Lung (tissue), 12 donors: ENCODE results near the gene ZRANB1. TPM values are rescaled to one million over a fixed set of nuclear protein-coding genes. Genes with fewer than 3 reads are reported as not detected.
A peak's percentile ranks its signal among the peaks of the same experiment; 100 is the strongest.

ENCODE experiments used
- ATAC-seq: fragments of 200-7000 bp; cut with Tn5 transposase; one replicate; pipeline ENCODE4 v1.9.1; 2020; ENCODE audit warnings: moderate number of reproducible peaks; ENCODE audit not compliant: insufficient read depth, low FRiP score
- DNase-seq, 3 donors: peaks; one replicate each; pipeline ENCODE4 v3.0.0-alpha.2; 2013 to 2017
- H3K27ac ChIP-seq, 2 donors: one replicate each; pipeline ENCODE4 v1.5.1; 2013; ENCODE audit warnings: mild to moderate bottlenecking in 2 of 2, moderate library complexity in 2 of 2, control low read depth in 1 of 2, inconsistent platforms in 1 of 2, low read depth in 1 of 2, low read length in 1 of 2
- H3K27me3 ChIP-seq, 3 donors: one replicate each; pipeline ENCODE4 v1.5.1; 2013; ENCODE audit warnings: low read length in 2 of 3; ENCODE audit not compliant: control insufficient read depth in 3 of 3, insufficient read depth in 3 of 3
- H3K36me3 ChIP-seq, 4 donors: one replicate each; pipeline ENCODE4 v1.5.1; 2013; ENCODE audit warnings: low read length in 4 of 4, mild to moderate bottlenecking in 1 of 4, moderate library complexity in 1 of 4; ENCODE audit not compliant: control insufficient read depth in 4 of 4, insufficient read depth in 4 of 4
- H3K4me1 ChIP-seq, 5 donors: one replicate each; pipeline ENCODE4 v1.5.1; 2013; ENCODE audit warnings: low read length in 5 of 5, mild to moderate bottlenecking in 2 of 5, moderate library complexity in 1 of 5; ENCODE audit not compliant: control insufficient read depth in 5 of 5, insufficient read depth in 5 of 5
- H3K4me3 ChIP-seq: one replicate; pipeline ENCODE4 v1.5.1; 2013; ENCODE audit warnings: mild to moderate bottlenecking, control low read depth, moderate library complexity
- H3K9ac ChIP-seq, 2 donors: one replicate each; pipeline ENCODE4 v1.5.1; 2013; ENCODE audit warnings: low read length in 2 of 2, control low read depth in 1 of 2; ENCODE audit not compliant: insufficient read depth in 1 of 2
- H3K9me3 ChIP-seq, 4 donors: one replicate each; pipeline ENCODE4 v1.5.1; 2013; ENCODE audit warnings: low read length in 3 of 4, mild to moderate bottlenecking in 1 of 4, moderate library complexity in 1 of 4; ENCODE audit not compliant: control insufficient read depth in 4 of 4, insufficient read depth in 3 of 4
- WGBS, 2 donors: extraction: QIAGEN DNeasy Blood & Tissue Kit; methylation state at CpG; one replicate each; pipeline ENCODE4 v1.1.7; 2013; 5-methylcytosine and 5-hydroxymethylcytosine counted together
- polyA plus RNA-seq, 2 donors: library from polyadenylated mRNA; stranded (reverse); fragments of 200-250 nt; gene quantifications; one replicate each; pipeline ENCODE4 v1.2.1, GENCODE V29; 2013
- total RNA-seq, 2 donors: library from RNA; depleted of rRNA in 1 of 2; stranded (reverse); fragments of >200 nt in 1 of 2; gene quantifications; one replicate each; pipeline ENCODE4 v1.2.1, GENCODE V29; 2014 to 2021
- TF ChIP-seq, protein P1 (sequence below): IDR thresholded peaks from 2 replicates; pipeline ENCODE4 v1.5.1; 2012; ENCODE audit warnings: mild to moderate bottlenecking; ENCODE audit errors: control extremely low read depth, extremely low read depth
- donor health status: control.
- donor health status: control.
- donor health status: Bipolar disorder and iron deficiency.
- donor health status: healthy.
- donor health status: DM: yes; HTN: yes; CAD: no.

Gene ZRANB1
- total and polyA plus RNA-seq, 4 donors = 6.3 to 45.5 (median 10.8) TPM

DNA sequence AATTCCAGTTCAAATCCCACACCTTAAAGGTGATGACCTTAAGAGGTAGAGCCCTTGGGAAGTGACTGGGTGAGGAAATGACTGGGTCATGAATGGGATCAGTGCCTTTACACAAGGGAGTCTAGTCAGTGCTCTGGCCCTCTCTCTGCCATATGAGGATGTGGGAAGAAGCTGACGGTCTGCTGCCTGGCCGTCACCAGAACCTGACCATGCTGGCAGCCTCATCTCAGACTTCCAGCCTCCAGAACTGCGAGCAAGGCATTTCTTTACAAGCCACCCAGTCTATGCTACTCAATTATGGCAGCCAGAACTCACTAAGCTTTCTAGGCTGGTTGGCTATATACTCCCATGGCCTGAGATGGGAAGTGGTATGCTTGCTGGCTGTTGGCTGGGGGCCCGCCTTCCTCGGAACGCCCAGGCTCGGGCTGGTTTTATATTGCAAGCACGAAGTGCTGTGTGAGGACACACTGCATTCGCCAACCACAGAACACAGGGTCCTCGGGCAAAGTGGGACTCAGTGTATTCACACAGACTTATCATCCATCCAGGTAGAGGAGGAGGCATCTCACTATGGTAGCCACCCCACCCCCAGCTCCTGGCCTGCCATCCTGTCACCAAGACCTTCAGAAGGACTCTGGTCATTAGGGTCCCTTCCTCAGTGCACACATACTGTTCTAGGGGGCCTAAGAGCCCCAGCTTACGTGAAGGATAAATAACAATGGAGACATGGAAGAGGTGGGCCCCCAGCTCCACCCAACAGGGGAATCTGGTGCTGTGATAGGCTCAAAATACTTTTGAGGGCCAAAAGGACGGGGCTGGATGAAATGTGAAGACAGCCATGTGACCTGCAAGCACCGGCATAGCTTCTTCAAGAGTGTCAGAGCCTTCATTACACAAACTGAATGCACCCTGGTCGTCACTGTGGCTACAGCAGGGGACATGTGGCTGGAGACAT, 49.0 kb downstream of the ZRANB1 start:
- peaks cover 0 to 3% (median 0%) of the 10 kb centered on the region in 5 donors for H3K4me1 ChIP-seq
- 87 to 88% methylated on average over 14 of the region's 14 CpGs for WGBS, 2 donors
- DNase-seq (no peak), ATAC-seq (no peak)
- TF ChIP-seq, protein P1, sequence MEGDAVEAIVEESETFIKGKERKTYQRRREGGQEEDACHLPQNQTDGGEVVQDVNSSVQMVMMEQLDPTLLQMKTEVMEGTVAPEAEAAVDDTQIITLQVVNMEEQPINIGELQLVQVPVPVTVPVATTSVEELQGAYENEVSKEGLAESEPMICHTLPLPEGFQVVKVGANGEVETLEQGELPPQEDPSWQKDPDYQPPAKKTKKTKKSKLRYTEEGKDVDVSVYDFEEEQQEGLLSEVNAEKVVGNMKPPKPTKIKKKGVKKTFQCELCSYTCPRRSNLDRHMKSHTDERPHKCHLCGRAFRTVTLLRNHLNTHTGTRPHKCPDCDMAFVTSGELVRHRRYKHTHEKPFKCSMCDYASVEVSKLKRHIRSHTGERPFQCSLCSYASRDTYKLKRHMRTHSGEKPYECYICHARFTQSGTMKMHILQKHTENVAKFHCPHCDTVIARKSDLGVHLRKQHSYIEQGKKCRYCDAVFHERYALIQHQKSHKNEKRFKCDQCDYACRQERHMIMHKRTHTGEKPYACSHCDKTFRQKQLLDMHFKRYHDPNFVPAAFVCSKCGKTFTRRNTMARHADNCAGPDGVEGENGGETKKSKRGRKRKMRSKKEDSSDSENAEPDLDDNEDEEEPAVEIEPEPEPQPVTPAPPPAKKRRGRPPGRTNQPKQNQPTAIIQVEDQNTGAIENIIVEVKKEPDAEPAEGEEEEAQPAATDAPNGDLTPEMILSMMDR = no peak
- no peak overlapping the region for H3K9ac ChIP-seq
- no peak overlapping the region for H3K4me3 ChIP-seq
- no peak overlapping the region for H3K27ac ChIP-seq
- H3K27me3 ChIP-seq = no peaks in the 10 kb centered on the region
- peaks cover 29 to 56% (median 43%) of the 10 kb centered on the region in 4 donors for H3K36me3 ChIP-seq
- no peaks in the 10 kb centered on the region for H3K9me3 ChIP-seq

DNA sequence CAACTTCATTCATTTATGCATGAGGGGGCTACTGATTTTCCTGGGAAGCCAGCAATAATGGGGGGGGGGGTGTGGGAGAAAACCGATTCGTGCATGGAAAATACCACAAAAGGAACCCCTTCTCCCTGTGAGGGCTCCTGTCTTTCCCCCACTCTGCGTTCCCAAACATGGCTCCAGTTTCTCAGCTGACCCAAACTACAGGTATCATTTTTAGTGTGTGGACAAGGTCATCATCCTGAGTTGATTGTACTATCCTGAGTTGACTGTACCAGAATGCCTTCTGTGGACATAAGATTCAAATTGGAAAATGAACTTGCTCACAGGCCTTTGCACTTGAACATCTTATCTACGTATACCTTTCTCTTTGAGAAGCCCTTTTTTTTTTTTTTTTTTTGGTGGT, 49.9 kb downstream of the ZRANB1 start:
- Histone ChIP-seq H3K9ac (no peak overlapping the region), H3K9me3 (no peaks in the 10 kb centered on the region), H3K4me3 (no peak overlapping the region), H3K27ac (no peak overlapping the region), H3K36me3 (peaks cover 27 to 56% (median 50%) of the 10 kb centered on the region in 4 donors), H3K27me3 (no peaks in the 10 kb centered on the region), H3K4me1 (peaks cover 0 to 3% (median 0%) of the 10 kb centered on the region in 5 donors)
- 92 to 94% methylated on average over 4 of the region's 4 CpGs for WGBS, 2 donors
- ATAC-seq = no peak
- TF ChIP-seq, protein P1 = no peak
- DNase-seq = no peak

DNA sequence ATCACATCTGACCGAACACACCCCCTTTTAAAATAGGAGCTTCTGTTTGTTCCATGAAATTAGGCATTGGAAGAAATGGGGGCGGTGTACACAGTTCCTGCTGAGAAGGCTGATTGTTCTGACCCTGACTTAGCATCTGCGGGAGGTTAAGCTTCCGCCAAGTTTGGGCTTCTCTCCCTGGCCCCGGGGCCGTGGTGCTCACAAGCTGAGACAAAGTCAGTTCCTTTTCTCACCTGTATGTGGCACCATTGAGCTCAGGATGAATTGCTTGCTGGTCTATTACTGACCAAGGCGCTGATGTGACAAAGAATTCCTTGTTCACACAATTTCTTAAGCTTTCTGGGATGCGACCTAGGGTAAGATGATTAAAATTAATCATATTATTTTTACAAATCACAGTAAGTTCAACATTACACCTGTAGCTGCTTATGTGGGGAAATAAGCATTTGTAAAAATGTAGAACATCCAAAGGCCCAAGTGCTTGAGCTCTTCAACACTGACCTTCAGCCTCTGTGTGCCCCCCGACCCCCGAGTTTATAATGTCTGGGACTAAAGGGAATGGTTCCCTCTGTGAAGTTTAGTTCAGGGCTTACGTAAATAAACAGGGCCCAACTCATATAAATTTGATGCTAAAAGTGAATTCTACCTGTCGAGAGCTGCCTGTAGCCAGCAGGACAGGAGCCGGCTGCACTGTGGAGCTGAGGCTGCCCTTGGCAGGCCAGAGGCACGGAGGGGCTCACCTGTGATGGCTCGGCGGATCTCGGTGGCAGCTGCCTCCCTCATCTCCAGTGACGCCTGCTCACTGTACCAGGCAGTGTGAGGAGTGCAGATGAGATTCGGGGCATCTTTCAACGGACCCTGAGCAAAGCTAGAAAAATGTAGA, 50.8 kb downstream of the ZRANB1 start:
- Histone ChIP-seq H3K27ac (peak overlapping the region in 1 of 2 donors; percentile 49), H3K9ac (no peak overlapping the region), H3K27me3 (no peaks in the 10 kb centered on the region), H3K4me3 (no peak overlapping the region), H3K9me3 (no peaks in the 10 kb centered on the region), H3K4me1 (peaks cover 0 to 3% (median 0%) of the 10 kb centered on the region in 5 donors), H3K36me3 (peaks cover 24 to 61% (median 56%) of the 10 kb centered on the region in 4 donors)
- TF ChIP-seq, protein P1 = peak; percentile 28
- 74 to 81% methylated on average over 20 of the region's 20 CpGs for WGBS, 2 donors
- DNase-seq = peak; percentile 68 to 88 (median 81)
- peak; percentile 54 for ATAC-seq
